DMS153 treated with DMSO at 0.1 percent for 48 hours (cell line): Measurements from ENCODE around the gene ETV1.
"Not testable (repeated sequence)": the region's sequence is repeated elsewhere in the genome, so short reads cannot be mapped to it uniquely, and the experiment has no call there.

Experiments
- DNase-seq: peaks from one replicate; lab custom pipeline; 2025; ENCODE audit not compliant: unreplicated experiment; lab: John Stamatoyannopoulos, UW

Gene ETV1

DNA sequence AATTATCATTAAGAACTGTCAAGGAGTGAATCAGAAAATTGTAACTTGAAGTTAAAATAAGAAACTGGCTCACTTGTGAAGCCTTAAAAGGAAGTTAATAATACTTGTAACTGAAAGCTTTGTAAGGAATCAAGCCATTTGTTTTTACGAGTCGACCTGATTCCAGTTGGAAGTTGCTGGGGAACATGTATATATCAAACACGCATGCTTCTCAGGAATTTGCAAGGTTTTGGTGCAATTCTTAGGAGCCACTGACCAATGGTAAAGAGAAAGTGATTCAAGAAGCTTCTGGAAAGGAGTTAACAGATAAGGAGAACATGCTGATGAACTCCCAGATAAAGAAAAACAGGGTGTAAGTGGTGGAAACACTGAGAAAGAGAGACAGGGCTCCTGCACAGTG lies 56.4 kb downstream of the ETV1 start:
- DNase-seq, result no peak

DNA sequence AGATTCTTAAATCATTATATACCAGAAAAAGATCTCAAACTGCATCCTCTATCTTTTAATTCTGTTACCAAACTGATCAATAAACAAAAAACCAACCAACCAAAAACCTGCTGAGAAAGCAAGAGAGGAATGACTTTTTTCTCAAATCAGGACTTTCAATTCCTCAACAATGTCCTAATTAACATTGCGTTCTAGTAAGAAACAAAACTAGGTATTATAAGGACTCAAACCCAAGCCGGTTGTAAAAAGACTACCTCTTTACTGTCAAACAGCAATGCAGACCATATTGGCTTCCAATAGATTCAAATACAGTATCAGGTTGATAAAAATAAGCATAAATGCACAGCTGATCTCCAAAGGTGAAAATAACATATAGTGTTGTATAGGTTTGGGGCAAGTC lies 57.3 kb downstream of the ETV1 start:
- no peak for DNase-seq

DNA sequence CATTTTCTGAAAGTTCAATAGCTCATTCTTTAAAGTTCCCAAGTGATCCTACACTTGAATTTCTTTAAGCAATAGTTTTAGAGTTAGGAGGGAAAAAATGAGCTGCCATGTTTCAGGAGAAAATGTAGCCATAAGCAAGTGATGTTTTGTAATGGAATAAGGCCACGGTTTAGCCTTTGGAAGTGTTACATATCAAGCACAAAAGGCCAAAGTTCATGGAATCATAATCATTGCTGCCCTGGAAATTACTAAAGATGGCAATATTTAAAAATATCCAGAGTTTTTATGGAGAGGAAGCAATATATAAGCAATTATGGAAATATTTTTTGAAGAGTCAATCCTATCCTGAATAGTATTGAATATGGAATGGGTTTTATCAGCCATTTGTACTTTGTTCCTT lies 68.4 kb downstream of the ETV1 start:
- DNase-seq, result no peak

- peak; percentile 98 for DNase-seq
Observed at GRCh38 chr7:13920053-13920697, 69.3 kb downstream of the ETV1 start.

GRCh38 chr7:13918333-13918732 lies 71.1 kb downstream of the ETV1 start:
- DNase-seq, result not testable (repeated sequence)

DNA sequence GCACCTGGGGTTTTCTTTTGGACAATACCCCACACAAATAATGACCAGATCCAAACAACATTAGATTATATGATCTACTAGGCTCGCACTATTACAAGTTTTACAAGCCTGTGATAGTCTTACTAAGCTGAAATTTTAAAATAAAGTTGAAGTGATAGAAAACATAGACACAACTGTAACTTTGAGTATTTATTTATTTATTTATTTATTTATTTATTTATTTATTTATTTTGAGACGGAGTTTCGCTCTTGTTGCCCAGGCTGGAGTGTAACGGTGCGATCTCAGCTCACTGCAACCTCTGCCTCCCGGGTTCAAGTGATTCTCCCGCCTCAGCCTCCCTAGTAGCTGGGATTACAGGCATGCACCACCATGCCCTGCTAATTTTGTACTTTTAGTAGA lies 72.4 kb downstream of the ETV1 start:
- DNase-seq, result not testable (repeated sequence)

DNA sequence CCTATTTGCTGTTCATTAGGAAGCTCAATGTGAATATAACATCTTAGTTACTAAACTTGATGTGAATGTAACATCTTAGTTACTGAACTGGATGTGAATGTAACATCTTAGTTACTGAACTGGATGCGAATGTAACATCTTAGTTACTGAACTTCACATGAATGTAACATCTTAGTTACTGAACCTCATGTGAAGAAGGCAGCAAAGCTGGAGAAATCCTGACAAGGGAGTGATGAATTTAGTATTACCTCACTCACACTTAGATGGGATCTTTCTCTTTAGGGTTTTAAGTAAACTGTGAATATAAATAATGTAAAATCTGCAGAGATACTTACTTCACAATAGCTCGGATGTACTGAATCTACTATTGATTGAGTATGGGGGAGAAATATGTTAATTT lies 73.6 kb downstream of the ETV1 start:
- no peak for DNase-seq

GRCh38 chr7:13912715-13913278 lies 76.7 kb downstream of the ETV1 start:
- no peak for DNase-seq

GRCh38 chr7:13911909-13912308 lies 77.6 kb downstream of the ETV1 start:
- no peak for DNase-seq

DNA sequence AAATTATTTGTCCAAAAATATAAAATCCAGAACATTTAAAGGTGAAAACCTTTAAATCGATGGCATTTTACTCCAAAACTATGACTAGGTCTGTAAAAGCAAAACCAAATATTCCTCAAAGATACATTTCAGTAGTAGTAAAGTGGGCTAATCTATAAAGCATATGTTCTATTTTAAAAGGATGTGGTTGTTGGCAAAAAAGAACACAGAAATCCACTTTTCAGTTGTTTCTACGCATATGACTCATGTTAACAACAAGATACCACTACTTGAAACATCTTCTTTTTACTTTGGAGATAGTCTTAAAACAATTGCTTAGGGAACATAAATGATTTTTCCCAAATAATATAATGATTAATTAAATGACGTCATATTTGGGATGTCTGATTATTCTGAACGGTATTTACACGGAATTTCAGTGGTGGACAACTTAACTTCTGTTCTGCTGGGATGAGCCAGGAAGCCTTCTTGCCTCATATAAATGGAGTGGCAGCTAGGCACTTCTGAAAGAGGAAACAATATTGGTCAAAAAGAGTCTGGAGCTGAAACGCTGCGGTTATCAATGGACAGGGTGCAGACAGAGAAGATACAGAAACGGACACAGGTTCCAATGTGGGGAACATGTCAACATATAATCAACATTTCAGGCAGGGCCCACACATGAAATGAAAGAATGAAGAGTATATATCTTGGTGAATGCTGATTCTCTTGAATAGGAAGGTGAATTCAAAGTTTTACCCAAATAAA lies 78.5 kb downstream of the ETV1 start:
- DNase-seq, result no peak

- DNase-seq, result peak; percentile 62
Observed at GRCh38 chr7:13908667-13909397, 80.6 kb downstream of the ETV1 start.

DNA sequence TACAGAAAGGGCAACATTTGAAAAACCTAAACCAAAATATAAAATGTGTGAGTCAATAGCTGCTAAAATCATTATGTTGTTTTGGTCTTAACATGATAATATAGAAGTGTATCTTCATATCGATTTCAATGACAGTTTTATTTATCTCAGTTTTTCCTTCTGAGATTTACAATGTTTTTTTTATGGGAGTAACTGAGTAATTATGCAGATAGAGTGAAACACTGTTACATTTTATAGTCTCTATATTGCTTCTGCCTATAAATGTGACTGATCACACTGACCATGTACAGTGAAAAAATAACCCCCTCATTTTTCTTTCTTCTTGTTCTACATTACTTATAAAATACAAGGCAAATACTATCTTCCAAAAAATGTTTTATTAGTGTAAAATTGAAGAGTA lies 81.6 kb downstream of the ETV1 start:
- no peak for DNase-seq

- no peak for DNase-seq
Observed at GRCh38 chr7:13904689-13905088, 84.8 kb downstream of the ETV1 start.

- DNase-seq, result peak; percentile 64
Observed at GRCh38 chr7:13904007-13904406, 85.5 kb downstream of the ETV1 start.

DNA sequence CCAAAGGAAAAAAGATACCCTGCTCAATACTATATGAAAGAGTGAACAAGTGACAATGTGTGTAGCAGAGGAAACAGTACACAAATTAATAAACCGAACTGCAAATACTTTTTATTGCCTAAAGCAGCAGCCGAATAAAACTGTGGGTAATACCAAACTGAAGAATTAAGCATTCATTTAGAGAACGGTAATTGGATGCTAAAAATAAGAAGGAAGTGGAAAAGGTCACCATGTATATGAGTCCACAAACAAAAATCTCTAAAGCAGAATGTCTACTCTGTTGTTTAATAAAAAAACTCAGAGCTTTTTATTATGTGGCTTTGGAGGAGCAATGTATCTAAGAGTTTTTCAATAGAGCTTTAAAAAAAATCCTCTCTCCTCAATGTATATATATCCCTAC lies 87.9 kb downstream of the ETV1 start:
- DNase-seq, result no peak

- DNase-seq, result no peak
Observed at GRCh38 chr7:13898957-13899670, 90.4 kb downstream of the ETV1 start.

DNA sequence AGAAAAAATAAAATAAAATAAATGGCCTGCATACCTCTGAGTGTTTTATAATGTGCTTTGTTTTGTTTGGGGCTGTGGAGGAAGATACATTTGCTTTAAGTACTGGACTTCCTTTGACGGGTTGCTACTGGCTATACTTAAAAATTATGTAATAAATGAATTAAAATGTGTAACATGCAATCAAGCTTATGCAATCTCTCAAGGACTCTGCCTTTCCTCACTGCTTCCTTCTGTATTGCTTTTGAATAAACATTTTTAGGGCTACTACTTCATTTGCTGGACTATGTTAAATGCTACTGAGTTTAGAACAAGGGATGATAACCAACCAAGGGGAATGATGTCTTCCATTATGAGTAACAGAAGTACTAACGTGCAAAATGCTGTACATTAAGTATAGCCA lies 91.6 kb downstream of the ETV1 start:
- DNase-seq, result no peak

DNA sequence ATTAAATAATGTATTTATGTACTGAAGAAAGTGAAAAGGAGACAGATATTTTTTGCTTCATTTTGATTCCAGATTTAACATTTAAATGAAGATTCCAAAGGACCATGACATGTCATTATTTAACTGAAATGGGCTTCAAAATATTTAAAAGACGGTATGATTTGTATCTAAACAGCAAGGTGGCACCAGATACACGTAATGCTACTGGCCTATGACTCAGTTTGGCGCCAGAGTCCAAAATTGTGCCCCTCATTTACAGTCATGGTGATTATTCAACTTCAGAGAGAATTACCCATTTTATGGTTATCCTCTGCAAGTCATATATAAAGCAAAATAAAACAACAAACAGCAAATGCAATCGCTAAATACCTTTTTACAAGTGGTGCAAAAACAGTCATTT lies 94.5 kb downstream of the ETV1 start:
- DNase-seq, result no peak

DNA sequence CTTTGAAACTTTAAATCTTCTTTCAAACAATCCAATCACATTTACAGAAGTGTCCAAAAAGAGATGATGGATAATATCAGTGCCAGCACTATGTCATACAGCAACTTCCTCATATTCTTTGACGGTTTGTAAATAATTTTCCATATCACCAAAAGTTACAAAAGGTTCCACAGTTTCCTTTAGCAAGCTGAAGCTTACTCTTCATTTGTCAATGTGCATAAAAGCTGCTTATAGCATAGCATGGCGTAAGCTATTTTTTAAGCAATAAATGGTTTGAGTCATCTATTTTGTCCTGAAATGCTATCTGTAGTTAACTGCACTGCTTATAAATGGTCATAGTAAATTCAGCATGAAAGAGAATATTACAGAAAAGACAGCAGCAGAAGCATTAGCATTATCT lies 95.1 kb downstream of the ETV1 start:
- no peak for DNase-seq

DNA sequence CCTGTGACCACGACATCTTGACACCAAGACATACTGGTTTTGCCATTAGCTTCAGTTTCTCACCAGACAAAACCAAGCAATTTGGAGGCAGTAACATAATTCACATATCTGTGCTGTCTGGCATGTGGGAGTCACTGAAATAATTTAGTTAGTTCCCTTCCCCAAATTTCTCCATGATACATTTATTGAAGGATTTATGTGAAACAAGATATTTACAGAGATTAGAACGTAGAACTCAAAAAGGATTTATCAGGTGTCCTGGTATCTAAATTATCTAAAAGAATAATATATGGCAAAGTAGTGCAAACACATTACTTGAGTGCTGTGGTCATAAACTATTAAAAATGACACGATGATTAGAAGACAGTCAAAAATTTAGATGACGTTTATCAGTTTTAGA lies 98.7 kb downstream of the ETV1 start:
- no peak for DNase-seq

GRCh38 chr7:13886356-13886755 lies 103.1 kb downstream of the ETV1 start:
- no peak for DNase-seq
